Measurements from ENCODE around the gene MYL4.
A peak's percentile ranks its signal among the peaks of the same experiment; 100 is the strongest.
"Not testable (repeated sequence)": the region's sequence is repeated elsewhere in the genome, so short reads cannot be mapped to it uniquely, and the experiment has no call there.

The MYL4 gene

GRCh38 chr17:47244697-47245096 is 35.5 kb downstream of the MYL4 start:
- DNase-seq: no peak

- no peak for DNase-seq
Measured at GRCh38 chr17:47246120-47246519, 37.0 kb downstream of the MYL4 start.

GRCh38 chr17:47250855-47251254 is 41.7 kb downstream of the MYL4 start:
- no peak for DNase-seq

- DNase-seq: no peak
Measured at GRCh38 chr17:47251421-47251940, 42.3 kb downstream of the MYL4 start.

DNA sequence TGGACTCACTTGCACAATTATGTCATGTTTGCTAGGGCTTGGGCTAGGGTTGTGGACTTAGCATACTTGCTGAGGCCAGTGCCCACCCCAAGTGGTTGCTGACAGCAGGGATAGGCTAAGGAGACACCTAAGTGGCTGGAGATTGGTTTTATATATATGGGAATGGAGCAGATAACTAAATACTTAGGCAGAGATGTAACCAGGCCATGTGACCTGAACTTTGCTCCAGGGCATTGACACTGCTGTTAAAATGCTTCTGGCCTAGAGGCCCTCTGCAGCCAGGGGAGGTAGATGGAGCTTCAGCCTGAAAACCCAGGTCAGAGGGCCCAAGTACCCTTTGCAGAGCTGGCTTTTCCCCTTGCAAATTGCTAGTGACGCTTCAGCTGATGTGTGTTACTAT is 43.1 kb downstream of the MYL4 start:
- no peak for DNase-seq

DNA sequence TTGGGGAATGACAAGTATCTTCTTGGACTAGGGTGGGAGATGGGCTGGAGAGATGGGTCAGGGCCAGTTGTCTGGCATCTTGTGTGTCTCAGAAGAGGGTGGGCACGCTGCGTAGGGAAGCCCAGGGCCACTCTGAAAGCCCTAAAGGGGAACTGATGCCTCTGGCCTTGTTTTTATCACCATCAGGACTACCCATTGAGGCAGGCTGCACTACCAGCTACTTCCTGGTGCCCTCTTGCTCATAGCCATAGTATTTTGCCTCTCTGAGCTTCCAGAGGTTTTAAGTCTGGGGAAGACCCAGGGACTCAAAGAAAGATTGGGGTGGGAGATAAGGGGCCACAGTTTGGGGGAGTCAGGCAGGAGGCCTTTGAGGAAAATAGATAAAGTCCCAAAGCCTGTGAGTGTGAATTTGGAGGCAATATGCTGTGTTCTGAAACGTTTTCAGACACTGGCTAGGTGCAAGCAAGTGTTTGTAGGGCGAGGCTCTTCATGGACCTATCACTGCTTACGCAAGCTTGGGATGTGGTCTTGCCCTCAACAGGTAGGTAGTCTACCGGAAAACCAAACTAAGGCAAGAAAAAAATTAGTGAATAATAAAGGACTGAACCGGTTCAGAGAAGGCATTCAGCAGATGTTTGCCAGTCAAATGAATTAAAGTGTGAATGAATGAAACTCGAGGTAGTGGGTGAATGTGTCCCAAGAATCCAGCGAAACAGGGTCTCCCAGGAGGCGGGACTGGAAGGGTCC is 43.8 kb downstream of the MYL4 start:
- DNase-seq: no peak

DNA sequence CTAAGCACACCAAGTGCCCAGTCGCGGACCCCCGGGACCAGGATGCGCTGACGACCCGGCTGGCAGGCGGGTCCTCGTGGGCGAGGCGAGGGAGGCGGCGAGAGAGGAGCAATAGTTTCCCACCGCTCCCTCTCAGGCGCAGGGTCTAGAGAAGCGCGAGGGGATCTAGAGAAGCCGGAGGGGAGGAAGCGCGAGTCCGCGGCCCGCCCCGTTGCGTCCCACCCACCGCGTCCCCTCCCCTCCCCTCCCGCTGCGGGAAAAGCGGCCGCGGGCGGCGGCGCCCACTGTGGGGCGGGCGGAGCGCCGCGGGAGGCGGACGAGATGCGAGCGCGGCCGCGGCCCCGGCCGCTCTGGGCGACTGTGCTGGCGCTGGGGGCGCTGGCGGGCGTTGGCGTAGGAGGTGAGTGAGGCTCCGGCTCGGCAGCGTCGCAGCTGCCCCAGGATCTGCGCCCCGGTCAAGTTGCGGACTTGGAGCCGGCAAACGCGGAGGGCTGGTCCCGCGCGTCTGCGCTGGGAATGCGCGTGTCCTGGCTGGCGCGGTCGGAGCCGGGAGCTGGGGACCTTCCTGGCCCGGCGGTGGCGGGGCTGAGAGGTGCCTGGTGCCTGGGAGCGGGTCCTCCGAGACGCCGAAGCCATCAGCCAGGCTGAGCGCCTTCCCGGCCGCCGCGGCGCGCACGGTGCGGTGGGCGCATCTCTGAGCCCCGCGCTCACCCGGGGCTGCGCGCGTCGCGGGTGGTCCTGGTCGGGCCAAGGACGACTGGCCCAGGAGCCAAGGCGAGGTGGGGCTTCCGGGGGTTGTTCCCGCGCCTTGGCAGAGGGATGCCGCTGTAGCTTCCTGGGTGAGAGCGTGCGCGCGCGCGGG is 44.6 kb downstream of the MYL4 start, which contains the start of gene ITGB3:
ITGB3 (plus strand) TSS at position 287 of the 862 bp plus-strand sequence; CDS start at position 322, 35 bp downstream.
- DNase-seq: peak; percentile 73

GRCh38 chr17:47254403-47254943 is 45.3 kb downstream of the MYL4 start:
- DNase-seq: no peak

DNA sequence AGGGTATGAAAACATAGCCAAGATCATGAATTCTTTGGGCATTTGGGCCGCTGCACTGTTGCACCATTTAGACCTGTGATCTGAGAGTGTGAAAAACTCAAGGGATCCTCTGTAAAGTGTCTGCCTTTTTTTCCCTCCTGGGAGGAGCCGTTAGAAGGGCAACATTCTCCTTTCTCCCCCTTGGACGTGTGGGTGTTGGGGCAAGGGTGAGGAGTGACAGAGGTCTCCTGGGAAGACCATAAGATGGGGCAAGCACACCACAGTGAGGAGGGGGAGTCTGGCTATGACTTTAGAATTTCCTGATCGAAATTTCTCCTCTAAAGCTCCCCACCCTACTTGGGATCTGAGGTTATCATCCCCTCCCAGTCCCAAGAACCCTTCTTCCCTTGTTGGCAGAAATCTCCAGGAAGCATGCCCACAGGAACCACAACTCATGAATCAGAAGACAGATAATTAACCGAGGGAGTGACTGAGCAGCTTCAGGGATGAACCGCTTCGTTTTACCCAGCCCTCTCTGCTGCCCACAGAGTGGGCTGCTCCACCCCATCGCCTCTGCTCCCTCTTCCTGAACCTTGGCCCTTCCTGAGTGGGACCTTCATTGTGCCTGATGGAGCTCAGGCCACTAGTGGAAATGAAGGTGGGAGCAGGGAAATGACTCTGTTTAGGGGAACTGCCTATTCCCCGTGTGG is 48.6 kb downstream of the MYL4 start:
- no peak for DNase-seq

DNA sequence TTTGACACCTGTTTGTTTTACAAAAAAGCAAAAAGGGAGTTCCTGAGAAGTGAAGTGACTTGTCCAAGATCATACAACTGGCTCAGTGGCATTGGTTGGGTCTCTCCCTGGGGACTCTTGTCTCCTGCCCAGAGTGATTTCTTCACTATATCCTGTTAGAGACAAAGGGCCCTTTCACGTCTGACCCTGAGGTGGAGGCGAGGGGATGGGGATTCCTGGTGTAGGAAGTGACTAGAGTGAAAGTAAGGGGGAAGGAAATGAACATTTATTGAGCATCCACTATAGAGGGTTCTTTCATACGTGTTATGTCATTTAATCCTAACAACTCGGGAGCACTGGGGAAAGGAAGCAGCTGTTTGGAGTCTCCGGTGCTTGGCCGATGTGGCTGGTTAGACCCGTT is 53.4 kb downstream of the MYL4 start:
- DNase-seq: no peak

- DNase-seq: no peak
Measured at GRCh38 chr17:47264166-47264565, 55.0 kb downstream of the MYL4 start.

DNA sequence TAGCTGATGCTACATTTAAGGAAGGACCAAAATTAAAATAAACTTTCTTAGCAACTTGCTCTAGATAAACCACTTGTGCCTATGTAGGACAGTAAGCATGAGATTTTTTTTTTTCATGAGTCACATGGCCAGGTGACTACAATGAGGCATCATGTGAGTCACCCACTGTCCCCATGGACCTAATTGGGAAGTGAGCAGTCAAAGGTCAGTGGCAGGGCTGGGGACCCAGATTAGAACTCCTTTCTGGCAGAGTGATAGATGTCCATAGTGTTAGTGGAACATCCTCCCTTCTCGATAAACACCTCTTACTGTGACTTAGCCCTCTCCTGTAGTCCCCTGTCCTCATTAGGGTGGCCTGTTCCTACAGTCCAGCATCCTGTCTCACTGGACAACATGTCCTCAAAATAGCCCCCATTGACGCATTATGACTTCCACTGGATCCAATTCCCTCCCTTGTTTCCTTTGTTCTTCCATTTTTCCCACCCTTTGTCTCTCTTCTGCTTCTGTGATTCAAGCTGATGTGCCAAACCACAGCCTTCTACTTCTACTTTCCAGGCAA is 56.9 kb downstream of the MYL4 start:
- DNase-seq: no peak

- DNase-seq: no peak
Measured at GRCh38 chr17:47266782-47267181, 57.6 kb downstream of the MYL4 start.

DNA sequence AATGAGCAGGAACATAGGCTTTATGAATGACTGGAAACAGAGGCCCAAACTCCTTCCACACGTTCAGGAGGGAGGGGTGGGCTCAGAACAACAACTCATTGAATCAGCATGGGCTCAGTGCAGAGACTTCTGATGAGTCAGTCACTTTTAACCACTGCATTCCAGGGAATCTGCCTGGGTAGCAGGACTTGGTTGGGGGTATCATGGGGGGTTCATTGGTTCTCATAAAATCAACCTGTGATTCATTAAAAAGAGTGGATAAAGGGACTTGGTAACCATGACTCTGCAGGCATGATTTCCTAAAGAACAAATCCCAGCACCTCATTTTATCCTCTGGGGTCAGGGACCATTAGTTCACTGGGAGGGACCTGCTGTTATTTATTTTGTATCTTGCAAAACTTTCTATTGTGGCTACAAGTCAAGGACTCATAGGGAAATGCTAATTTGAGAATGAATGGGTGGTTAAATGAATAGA is 58.2 kb downstream of the MYL4 start:
- DNase-seq: no peak

GRCh38 chr17:47268964-47269363 is 59.8 kb downstream of the MYL4 start:
- not testable (repeated sequence) for DNase-seq

- DNase-seq: not testable (repeated sequence)
Measured at GRCh38 chr17:47269561-47270280, 60.6 kb downstream of the MYL4 start.

GRCh38 chr17:47270946-47271705 is 62.0 kb downstream of the MYL4 start:
- DNase-seq: no peak

- DNase-seq: no peak
Measured at GRCh38 chr17:47272491-47272890, 63.3 kb downstream of the MYL4 start.

DNA sequence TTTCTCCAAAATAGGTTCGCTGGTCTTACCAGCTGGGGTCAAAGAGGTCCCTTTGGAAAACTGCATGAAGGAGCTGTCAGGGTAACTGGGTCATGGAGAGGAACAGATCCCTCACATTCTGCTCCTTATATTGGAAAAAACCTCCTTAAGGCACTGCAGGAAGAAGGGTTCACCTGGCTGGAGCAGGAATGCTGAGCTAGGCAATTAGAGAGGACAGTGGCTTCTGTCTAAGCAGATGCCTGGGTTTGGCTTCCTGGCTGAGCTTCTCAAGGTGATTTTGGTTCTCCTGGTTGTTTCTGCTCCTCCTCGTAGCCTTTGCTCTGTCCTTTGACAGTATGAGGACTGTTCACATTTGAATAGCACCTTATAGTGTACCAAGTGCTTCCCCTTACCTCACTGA is 64.1 kb downstream of the MYL4 start:
- no peak for DNase-seq
